Ovary (tissue), 3 donors: ENCODE results near the gene FOXP1.

Experiments
- EP300 ChIP-seq: sonication (generic); formaldehyde crosslinking; IDR thresholded peaks from one replicate; pipeline ENCODE4 v1.6.1; 2017; ENCODE audit warnings: antibody characterized with exemption
- POLR2A ChIP-seq: fragments of 450-650 bp; IDR thresholded peaks from one replicate; pipeline ENCODE4 v1.6.1; 2017; ENCODE audit warnings: antibody characterized with exemption, mild to moderate bottlenecking, moderate library complexity
- TF ChIP-seq, protein P1 (sequence below), 3 donors: fragments of 450-650 bp in 2 of 3; fragments of 200-600 bp in 1 of 3; IDR thresholded peaks; one replicate each; pipeline versions ENCODE4 v1.5.1 to v1.8.0; 2016 to 2022; ENCODE audit warnings: antibody characterized with exemption in 3 of 3, mild to moderate bottlenecking in 1 of 3
- donor health status: DM: no; HTN: no; CAD: no.

DNA sequence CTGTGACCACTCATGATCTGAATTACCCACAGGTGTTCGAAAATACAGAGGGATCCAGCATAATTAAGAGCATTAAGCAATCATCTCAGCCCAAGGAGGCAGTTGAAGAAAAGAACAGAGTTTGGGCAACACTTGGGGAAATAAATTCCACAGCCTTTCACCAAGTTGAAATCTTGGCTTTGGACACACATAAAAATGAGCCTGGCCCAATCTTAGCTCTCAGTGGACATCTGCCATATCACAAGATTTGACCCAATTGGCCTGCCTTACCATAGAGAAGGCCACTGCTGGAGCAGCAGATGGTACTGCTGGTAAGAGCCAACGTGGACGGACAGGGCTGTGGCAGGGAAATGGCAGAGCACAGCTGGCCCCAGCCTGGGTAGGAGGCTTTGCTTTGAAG is 13.0 kb downstream of the FOXP1 start:
- TF ChIP-seq, protein P1, sequence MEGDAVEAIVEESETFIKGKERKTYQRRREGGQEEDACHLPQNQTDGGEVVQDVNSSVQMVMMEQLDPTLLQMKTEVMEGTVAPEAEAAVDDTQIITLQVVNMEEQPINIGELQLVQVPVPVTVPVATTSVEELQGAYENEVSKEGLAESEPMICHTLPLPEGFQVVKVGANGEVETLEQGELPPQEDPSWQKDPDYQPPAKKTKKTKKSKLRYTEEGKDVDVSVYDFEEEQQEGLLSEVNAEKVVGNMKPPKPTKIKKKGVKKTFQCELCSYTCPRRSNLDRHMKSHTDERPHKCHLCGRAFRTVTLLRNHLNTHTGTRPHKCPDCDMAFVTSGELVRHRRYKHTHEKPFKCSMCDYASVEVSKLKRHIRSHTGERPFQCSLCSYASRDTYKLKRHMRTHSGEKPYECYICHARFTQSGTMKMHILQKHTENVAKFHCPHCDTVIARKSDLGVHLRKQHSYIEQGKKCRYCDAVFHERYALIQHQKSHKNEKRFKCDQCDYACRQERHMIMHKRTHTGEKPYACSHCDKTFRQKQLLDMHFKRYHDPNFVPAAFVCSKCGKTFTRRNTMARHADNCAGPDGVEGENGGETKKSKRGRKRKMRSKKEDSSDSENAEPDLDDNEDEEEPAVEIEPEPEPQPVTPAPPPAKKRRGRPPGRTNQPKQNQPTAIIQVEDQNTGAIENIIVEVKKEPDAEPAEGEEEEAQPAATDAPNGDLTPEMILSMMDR (IDR thresholded peaks at IDR 0.05), result no peak
- TF ChIP-seq POLR2A, result no peak
- no peak for TF ChIP-seq EP300
